Activated gamma-delta T cell treated with Interleukin-2 at 50 U/mL for 16 hours (primary cell): ENCODE results near the gene TBXAS1.
"Not testable (repeated sequence)": the region's sequence is repeated elsewhere in the genome, so short reads cannot be mapped to it uniquely, and the experiment has no call there.

Experiments used
- DNase-seq: peaks from one replicate; pipeline ENCODE4 v3.0.0-alpha.2; 2020

TBXAS1 gene

GRCh38 chr7:139893999-139894398 lies 64.9 kb downstream of the TBXAS1 start:
- no peak for DNase-seq

GRCh38 chr7:139895141-139895829 lies 66.2 kb downstream of the TBXAS1 start:
- DNase-seq, result no peak

- no peak for DNase-seq
Observed at GRCh38 chr7:139896288-139896687, 67.2 kb downstream of the TBXAS1 start.

GRCh38 chr7:139896831-139897230 lies 67.8 kb downstream of the TBXAS1 start:
- DNase-seq, result no peak

GRCh38 chr7:139897422-139898090 lies 68.5 kb downstream of the TBXAS1 start:
- DNase-seq, result no peak

- DNase-seq, result no peak
Observed at GRCh38 chr7:139898483-139898882, 69.4 kb downstream of the TBXAS1 start.

GRCh38 chr7:139899328-139899955 lies 70.4 kb downstream of the TBXAS1 start:
- DNase-seq, result no peak

- DNase-seq, result no peak
Observed at GRCh38 chr7:139900326-139900725, 71.3 kb downstream of the TBXAS1 start.

GRCh38 chr7:139901056-139901795 lies 72.2 kb downstream of the TBXAS1 start:
- no peak for DNase-seq

GRCh38 chr7:139901901-139902300 lies 72.8 kb downstream of the TBXAS1 start:
- no peak for DNase-seq

- no peak for DNase-seq
Observed at GRCh38 chr7:139902436-139903102, 73.5 kb downstream of the TBXAS1 start.

GRCh38 chr7:139903103-139903477 lies 74.0 kb downstream of the TBXAS1 start:
- DNase-seq, result not testable (repeated sequence)

GRCh38 chr7:139906879-139907278 lies 77.8 kb downstream of the TBXAS1 start:
- DNase-seq, result no peak

- DNase-seq, result no peak
Observed at GRCh38 chr7:139908792-139909191, 79.7 kb downstream of the TBXAS1 start.

- no peak for DNase-seq
Observed at GRCh38 chr7:139909379-139910050, 80.5 kb downstream of the TBXAS1 start.

- no peak for DNase-seq
Observed at GRCh38 chr7:139913021-139913844, 84.2 kb downstream of the TBXAS1 start.

GRCh38 chr7:139913845-139914135 lies 84.7 kb downstream of the TBXAS1 start:
- no peak for DNase-seq

- no peak for DNase-seq
Observed at GRCh38 chr7:139914306-139915267, 85.5 kb downstream of the TBXAS1 start.

GRCh38 chr7:139915268-139915863 lies 86.3 kb downstream of the TBXAS1 start:
- DNase-seq, result no peak
